Stimulated activated naive CD4-positive, alpha-beta T cell (primary cell): Measurements from ENCODE around the gene SLC16A8.
A peak's percentile ranks its signal among the peaks of the same experiment; 100 is the strongest.
"Not testable (repeated sequence)": the region's sequence is repeated elsewhere in the genome, so short reads cannot be mapped to it uniquely, and the experiment has no call there.

Source experiments
- DNase-seq, 6 experiments: peaks; one replicate each; lab custom pipeline; 2025; lab: John Stamatoyannopoulos, UW

SLC16A8 gene, protein sequence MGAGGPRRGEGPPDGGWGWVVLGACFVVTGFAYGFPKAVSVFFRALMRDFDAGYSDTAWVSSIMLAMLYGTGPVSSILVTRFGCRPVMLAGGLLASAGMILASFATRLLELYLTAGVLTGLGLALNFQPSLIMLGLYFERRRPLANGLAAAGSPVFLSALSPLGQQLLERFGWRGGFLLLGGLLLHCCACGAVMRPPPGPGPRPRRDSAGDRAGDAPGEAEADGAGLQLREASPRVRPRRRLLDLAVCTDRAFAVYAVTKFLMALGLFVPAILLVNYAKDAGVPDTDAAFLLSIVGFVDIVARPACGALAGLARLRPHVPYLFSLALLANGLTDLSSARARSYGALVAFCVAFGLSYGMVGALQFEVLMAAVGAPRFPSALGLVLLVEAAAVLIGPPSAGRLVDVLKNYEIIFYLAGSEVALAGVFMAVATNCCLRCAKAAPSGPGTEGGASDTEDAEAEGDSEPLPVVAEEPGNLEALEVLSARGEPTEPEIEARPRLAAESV

DNA sequence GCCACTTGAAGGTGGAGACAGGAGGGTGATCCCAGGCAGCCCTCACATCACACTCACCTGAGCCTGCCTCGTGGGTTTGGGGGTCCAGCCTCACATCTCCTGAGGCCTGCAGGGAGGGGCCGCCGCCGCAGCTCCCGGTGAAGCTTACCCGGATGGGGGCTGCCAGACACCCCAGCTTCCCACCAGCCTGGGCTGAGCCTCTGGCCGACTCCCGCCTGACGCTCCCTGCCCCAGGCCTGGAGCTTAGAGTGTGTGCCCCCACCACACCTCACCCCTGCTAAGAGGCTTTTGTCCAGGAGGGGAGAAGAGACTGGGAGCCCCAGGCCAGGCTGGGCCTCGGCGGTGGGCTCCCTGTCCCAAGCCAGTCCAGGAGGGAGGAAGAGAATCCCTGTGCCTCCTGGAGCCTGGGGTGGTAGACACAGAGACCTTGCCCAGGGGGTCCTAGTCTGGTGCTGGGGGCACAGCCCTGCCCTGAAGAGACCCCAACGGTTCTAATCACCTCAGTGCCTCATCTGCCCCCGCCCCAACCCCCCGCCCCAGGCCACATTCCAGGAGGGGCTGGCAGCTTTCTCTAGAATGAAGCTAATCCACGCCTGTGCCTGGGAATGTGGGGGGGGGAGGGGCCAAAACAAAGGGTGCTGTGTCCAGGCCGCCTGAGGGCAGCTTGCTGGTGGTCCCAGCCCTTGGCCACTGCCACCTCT, at the start of gene SLC16A8:
SLC16A8 (minus strand) TSS at position 254 of the 701 bp plus-strand sequence. CDS start 1,311 bp downstream, outside the sequence.
- no peak for DNase-seq

DNA sequence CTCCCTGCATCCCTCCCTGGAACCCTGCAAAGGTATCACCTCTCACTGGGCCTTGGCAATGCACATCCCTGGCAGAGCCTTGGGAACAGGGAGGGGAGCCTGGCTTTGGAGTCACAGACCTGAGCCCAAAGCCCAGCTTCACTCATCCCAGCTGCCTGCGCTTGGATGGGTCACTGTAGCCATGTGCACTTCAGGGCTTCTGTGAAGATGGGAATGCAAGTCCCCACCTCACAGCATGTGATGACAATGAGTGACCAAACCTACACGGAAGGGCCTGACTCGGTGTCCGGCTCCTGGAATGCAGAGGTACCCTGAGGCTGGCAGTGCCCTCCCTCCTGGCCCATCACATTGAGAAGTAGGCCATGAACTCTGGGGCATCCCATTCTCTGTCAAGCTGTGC, 49.3 kb upstream of the SLC16A8 start:
- DNase-seq, result no peak

DNA sequence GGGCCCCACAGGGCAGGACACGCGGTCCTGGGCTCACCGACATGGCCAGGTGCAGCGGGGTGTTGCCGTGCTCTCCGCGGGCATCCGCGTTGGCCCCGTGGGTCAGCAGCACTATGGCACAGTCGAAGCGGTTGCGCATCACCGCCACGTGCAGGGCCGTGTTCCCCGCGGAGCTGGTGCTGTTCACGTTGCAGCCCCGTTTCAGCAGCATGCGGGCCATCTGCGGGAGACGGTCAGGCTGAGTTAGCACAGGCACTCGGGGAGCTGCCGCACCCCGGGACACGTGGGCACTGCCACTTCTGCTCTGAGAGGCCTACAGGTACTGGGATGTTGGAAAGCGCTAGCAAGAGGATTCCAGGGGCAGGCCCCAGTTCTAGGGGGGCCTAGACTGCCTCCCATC, 48.8 kb upstream of the SLC16A8 start:
- DNase-seq, result no peak

DNA sequence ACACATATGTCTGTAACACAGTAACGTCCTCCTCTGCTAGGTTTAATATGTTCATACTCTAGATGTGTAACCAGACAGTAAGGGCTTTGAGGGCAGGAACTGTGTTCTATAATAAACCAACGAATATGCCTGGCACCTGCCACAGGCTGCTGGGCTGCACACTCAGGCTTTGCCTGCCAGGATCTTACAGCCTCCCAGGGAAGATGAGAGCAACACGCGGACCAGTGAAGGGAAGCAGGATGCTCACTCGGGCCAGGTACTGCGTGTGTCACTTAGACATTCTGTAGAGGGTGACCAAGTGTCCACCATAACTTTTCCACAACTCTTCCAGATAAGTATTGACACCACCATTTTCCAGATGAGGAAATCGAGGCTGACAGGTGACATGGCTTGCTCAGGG, 48.2 kb upstream of the SLC16A8 start:
- no peak for DNase-seq

DNA sequence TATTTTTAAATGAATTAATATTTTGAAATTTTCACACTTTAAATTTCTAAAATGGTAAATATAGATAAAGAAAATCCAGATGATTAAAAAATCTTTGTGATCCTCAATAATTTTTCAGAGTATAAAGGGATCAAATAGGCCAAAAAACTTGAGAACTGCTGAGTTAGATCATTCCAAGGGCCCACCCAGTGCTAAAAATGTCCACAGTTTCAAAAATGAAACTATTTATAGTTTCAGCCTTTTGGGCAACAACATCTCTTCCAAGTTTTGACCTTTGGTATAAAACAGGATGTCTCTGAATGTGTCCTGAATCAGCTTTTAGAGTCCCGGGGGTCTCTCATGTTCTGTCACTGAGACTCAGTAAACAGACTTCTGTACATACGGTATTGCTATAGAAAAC, 47.4 kb upstream of the SLC16A8 start:
- no peak for DNase-seq

DNA sequence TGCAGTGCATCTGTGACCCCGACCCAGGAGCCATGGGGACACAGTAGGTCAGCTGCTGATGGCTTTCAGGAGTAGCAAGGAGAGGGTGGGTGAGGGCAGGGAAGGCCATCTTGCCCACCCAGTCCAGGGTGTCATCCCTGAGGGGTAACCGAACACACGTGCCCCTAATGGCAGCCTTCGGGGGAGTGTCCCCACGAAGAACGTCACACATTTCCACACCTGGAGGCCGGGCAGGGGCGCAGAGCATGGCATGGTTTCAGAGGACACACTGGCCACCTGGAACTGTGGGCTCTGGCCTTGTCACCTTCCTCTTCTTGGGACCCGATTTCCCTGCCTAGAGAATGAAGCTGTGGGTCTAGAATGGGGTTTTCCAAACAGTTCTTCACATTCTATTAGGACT, 45.9 kb upstream of the SLC16A8 start:
- DNase-seq, result no peak

DNA sequence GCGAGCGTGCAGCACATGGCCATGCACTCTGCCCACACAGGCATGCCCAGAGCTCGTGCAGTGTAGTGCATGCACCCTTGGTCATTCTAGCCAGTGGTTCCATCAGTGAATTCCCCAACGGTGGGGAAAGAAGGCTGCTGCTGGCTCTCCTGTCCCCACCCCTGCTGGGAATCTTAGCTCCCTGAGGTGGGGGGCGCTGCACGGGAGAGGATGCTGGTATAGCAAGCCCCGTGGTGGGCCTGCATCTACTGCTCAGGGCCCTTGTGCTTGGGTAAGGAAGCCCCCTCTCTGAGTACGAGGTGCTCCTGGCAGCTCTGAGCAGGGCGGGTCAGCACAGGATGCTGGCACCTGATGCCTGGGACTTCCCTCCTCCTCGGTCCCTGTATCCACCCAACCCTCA, 45.0 kb upstream of the SLC16A8 start:
- no peak for DNase-seq

DNA sequence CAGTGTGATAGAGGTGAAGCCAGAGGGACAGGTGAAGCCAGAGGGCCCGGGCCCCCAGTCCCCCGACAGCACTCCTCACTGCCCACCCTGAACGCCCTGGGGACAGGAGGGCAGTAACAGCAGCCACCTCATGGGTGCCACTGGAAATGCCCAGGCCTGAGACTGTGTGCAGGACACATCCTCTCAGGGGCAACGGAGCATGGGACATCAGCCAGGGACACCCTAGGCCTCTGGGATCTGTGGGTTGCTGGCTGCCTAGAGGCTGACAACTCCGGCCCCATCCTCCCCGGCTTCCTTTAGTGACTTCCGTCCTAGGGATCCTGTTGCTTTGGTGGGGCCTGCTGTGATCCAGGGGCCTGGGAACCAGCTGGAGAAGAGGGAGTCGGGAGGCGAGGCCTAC, 43.9 kb upstream of the SLC16A8 start:
- DNase-seq, result no peak

DNA sequence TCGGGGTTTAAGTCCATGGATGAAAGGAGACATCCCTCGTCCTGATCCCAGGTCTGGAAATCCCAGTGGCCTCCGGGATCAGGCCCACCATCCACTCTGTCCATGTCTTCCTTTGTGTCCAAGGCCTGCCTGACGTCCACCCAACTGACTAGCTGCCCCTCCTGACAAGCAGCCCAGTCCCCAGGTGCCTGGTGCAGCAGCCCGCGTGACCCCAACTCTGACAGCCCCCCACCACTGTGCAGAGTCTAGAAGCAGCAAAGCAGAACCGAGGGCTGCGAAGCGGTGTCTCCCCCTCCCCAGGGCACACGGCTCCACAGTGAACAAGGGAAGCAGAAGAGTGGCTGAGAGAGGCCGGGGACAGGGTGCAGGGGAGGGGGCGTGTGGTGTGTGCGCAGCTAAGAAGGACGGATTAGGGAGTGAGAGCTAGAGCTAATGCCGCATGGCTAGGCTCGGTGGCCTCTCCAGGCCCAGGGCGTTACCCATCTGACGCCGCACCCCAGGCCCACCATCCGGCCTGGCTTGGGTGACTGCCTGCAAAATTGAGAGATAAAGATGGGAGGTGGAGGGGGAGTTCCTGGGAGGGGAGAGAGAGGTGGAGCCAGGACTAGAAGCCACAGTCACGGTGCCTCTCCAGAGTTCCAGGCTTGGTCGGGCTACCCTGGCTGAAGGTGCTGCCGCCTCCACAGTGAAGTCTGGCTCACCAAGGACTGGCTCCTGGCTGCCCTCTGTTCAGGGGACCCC, 43.1 kb upstream of the SLC16A8 start:
- no peak for DNase-seq

DNA sequence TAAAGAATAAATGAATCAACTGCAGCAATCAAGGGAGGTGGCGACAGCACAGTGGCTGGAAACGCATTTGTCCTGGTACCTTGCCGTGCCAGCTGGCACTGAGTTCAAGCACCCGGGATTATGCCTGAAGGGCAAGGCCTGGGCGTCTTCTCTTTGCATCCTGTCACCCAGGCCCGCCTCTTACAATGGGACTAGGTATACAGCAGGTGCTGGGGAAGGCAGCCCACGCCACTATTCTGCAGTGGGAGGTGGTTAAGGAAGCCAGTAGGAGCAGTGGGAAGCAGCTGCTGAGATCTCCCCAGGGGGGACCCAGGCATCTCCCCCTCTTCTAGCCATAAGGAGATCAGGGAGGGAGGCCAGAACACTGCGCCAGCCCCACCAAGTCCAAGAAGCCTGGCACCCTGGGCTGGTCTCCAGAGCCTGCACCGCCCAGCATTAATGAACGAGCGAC, 41.8 kb upstream of the SLC16A8 start:
- DNase-seq, result no peak

DNA sequence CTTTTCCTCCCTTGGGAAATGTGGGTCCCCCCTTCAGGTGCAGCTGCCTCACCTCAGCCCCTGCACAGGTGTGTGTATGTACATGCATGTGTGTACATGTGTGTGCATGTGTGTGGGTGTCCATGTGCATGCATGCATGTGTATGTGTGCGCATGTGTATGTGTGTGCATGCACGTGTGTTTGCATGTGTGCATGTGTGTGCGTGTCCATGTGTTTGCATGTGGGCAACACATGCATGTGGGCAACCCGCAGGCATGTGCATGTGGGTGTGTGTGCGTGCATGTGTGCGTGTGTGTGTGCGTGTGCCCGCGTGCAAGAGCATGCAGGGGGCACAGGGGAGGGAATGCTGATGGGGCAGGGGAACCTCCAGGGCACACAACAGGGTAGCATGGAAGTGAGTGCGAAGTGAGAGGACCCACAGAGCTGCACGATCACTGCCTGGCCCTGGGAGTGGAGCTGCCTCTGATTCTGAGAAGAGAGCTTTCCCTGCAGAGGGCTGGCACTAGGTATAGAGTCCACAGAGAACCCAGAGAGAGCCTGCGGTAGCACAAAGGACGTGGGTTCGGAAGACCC, 41.1 kb upstream of the SLC16A8 start:
- no peak for DNase-seq

DNA sequence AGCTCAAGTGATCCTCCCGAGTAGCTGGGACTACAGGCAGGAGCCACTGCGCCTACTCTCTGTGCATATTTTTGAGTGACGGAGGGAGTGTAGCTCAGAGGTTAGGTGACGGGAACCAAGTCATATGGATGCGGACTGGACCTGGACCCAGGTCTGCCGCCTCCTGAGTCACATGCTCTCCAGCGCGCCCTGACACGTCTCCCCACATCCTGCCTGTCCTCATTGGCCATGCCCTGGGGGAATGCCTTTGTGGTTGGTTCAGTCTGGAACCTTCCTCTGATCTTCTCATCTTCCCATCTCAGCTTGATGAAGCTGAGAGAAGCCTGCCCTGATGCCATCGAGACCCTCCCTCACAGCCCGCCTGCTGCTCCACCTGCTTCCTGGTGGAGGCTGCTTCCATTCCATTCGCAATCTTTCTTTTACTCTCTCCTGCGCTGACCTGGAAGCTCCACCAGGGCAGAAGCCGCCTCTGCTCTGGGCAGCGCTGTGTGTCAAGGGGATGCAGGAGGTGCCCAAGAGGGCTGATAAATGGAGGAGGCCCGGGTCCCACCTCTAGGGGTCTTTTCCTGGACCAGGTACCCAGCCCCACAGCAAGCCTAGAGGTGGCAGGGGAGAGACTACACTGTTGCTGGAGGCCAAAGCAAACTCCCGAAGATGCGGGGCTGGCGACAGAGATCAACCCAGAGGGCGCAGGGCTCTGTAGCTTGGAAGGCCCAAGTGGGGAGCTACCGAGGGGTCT, 40.4 kb upstream of the SLC16A8 start:
- DNase-seq, result no peak

DNA sequence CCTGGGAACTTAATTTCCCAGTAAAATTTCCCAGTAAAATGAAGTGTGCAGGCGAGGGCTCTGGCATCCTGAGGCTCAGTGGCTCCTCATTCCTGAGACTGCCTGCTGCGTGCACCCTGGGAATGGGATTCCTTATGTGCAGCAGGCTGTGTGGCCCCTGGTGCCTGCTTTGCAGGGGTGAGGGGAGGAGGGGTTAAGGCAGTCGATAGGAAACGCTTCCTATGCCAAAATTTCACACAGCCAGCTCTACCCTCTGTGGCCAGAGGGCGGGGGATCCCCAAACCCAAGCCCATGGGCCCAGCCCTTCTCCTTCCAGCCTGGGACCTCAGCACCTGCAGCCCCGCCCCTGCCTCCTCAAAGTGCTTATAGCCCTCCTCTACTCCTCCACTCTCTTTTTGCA, 38.6 kb upstream of the SLC16A8 start:
- DNase-seq, result no peak

DNA sequence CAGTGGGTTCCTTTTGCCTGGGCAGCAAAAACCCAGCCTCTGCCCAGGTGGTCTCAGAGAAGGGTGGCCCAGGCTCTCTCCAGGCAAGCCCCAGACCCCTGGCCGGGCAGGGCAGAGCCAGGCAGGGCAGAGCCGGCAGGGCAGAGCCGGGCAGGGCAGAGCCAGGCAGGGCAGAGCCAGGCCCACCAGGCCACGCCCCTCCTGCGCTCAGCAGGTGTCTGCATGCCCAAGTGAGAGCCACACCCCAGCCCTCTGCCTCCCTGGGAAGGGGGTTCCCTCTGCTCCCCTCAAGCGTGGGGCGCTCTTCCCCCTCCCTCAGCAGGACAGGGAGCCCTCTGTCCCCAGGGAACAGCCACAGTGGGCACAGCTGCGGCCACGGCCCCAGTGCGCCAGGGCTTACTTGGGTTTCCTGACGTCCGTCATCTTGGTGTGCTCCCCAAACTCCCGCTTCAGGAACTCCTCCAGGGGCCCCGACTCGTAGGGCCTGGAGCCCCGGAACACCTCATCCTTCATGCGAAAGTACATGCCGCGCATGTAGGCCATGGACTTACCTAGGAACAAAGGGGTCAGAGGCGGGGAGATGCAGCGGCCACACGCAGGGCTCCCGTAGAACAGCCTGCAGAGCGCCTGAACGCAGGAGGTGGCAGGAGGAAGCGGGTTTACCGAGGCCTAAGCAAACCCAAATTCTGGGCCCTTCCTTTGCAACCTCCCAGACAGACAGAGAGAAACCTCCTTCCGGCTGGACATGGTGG, 36.6 kb upstream of the SLC16A8 start:
- no peak for DNase-seq

DNA sequence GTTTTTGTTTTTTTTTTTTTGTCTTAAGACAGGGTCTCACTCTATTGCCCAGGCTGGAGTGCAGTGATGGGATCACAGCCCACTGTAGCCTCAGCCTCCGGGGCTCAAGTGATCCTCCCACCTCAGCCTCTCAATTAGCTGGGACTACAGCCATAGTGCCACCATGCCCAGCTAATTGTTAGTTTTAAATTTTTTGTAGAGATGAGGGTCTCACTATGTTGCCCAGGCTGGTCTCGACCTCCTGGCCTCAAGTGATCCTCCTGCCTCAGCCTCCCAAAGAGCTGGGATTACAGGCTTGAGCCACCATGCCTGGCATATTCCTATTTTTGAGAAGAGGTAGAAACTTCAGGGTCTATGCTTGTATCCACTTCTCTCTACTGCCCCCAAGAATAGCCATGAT, 34.8 kb upstream of the SLC16A8 start:
- DNase-seq, result not testable (repeated sequence)

DNA sequence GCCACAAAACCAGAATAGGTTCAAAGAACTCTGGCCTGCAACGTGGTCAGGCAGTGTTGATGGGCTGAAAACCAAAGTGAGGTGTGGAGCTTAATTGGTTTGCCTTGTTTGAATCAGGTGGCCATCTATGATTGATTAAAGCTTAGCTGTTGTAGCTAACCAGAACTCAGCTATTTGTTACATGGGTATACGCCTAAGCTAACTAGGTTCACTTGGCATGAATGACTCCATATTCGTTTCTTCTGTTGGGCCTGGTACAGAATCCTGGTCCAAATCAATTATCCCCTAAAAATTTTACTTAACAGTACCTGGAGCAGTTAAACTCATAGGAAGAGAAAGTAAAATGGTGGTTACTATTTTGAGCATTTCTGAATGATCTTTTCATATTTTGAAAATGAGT, 34.2 kb upstream of the SLC16A8 start:
- no peak for DNase-seq

DNA sequence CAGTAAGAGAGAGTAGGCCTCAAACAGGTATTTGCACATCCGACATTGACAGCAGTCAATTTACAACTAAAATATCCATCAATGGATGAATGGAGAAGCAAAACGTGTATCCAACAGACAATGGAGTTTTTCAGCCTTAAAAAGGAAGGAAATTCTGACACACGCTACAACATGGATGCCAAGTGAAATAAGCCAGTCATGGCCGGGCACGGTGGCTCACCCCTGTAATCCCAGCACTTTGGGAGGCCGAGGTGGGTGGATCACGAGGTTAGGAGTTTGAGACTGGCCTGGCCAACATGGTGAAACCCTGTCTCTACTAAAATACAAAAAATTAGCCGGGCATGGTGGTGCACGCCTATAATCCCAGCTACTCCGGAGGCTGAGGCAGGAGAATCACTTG, 33.6 kb upstream of the SLC16A8 start:
- DNase-seq, result not testable (repeated sequence)

DNA sequence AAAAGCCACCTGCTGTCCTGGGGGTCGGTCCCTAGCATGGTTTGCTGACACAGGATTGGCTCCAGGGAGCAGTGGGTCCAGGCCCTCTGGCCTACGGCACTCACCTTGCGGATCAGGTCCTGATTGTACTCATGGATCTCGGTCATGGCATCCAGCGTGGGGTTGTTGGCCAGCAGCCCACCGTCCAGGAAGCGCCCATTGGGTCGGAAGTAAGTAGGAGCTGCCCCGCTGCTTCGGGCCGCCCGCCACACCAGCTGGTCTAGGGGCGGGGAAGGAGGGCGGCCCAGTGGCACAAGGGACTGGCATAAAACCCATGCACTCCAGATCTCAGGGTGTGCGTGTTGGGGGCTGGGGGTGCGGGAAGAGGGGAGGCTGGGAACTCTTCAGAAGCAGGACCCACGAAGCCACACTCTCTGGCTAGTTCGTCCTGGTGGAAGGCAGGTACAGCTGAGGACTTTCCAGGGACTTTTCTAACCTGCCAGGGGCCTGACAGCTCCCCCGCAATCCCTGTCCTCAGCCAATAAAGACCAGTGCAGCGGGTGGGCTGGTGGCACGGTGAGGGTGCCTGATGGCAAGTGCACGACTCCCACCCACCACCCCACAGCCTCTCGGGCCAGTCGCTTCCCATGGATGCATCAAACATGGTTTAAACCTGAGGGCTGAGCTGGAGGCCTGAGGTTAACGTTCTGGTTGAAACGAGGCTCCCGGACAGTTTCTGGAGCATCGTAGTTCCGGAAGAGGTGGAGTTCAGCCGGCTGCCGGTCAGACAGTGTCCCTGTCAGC, 31.6 kb upstream of the SLC16A8 start:
- DNase-seq, result no peak

DNA sequence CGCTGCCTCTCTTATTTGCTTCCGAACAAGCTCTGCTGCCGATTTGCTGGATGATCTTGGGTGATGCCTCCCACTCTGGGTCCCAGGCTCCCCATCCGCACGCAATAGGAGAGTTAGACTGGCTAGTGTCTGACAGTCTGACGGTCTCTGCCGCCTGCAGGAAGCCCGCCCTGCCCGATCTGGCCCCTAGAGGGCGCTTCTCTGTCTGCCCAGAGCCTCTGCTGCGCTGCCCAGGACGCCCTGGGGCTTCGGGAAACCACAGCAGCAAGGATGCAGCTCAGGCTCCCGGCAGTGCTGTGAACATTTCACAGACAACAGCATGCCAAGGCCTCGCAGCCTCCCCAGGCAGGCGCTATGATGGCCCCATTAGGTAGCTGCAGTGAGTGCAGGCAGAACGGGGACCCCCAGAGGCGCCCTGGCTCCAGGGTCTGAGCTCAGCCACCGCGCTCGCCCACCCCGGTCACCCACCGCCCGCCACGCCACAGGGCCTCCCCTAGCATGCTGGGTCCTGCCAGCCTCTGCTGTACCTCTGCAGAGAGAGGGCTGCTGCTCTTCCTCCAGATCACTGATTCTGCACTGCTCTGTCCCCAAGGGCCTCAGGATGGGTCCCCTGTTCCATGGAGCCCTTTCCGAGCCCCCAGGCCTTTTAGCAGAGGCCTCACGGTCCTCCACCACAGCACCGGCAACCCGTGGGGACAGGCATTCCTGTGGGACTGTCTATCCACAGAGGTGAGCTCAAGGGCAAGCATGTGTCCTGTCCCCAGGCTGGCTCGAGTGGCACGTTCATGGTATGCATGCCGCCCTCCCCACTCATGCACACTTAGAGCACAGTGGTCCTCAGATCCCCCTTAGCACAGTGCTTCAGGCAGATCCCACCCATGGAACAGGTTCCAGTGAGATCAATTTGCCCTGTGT, 30.8 kb upstream of the SLC16A8 start:
- DNase-seq, result peak; percentile 28 to 79 (median 52)
